HCT116 (cell line): ENCODE data around the gene MAP4K4. TPM values are rescaled to one million over a fixed set of nuclear protein-coding genes. Genes with fewer than 3 reads are reported as not detected.

Source experiments
- ATAC-seq: fragments of 200-7000 bp; cut with Tn5 transposase; 2 replicates; pipeline ENCODE4 v1.9.1; 2020; ENCODE audit warnings: mild to moderate bottlenecking, moderate library complexity
- BruUV-seq: library from RNA; stranded (reverse); fragments of 400-500 nt; replicated peaks from 2 replicates; lab custom pipeline; 2021; lab: Mats Ljungman, UMichigan
- CTCF ChIA-PET: fragments of 300-600 bp; sonication (Branson Sonifier 250); formaldehyde crosslinking; loops from one replicate; lab custom pipeline; 2021; ENCODE audit warnings: antibody characterized with exemption; lab: Charles Lee
- POLR2A ChIA-PET: fragments of 300-600, 350-600 bp; sonication (Branson Sonifier 250); formaldehyde crosslinking; loops from one replicate; lab custom pipeline; 2021; ENCODE audit warnings: antibody characterized with exemption; lab: Charles Lee
- RAD21 ChIA-PET, 2 experiments: fragments of 300-600 bp; sonication (Branson Sonifier 250); formaldehyde crosslinking; loops; one replicate each; lab custom pipeline; 2023; ENCODE audit warnings: low total read pairs in 2 of 2; ENCODE audit not compliant: uncharacterized antibody in 2 of 2, unreplicated experiment in 2 of 2, low non-redundant PET in 1 of 2; lab: Charles Lee
- DNase-seq: peaks from one replicate; pipeline ENCODE4 v3.0.0-alpha.2; 2010; ENCODE audit warnings: low read depth, low spot score
- H2AFZ ChIP-seq: fragments of 200-600 bp; shearing (Covaris generic), sonication (generic); 2 replicates; pipeline ENCODE4 v1.6.1; 2017; ENCODE audit warnings: low read depth, mixed run types, mixed read lengths, antibody characterized with exemption, low read length; ENCODE audit not compliant: poor library complexity, severe bottlenecking
- H3K27ac ChIP-seq: 2 replicates; pipeline ENCODE4 v1.5.1; 2012; ENCODE audit warnings: low read depth, low read length
- H3K27me3 ChIP-seq: fragments of 200-600 bp; sonication (generic); 2 replicates; pipeline ENCODE4 v1.6.1; 2016; ENCODE audit warnings: mixed run types, low read length, mixed read lengths; ENCODE audit not compliant: insufficient read depth
- H3K36me3 ChIP-seq, 2 experiments: fragments of 200-500 bp in 1 of 2; fragments of 200-600 bp in 1 of 2; sonication (Bioruptor generic) in 1 of 2; sonication (generic) in 1 of 2; 2 replicates each; pipeline versions ENCODE4 v1.5.1 to v1.6.1; 2014 to 2016; ENCODE audit warnings: low read length in 2 of 2, inconsistent platforms in 1 of 2, mixed read lengths in 1 of 2, mixed run types in 1 of 2; ENCODE audit not compliant: insufficient read depth in 2 of 2, control insufficient read depth in 1 of 2
- H3K4me1 ChIP-seq, 2 experiments: fragments of 200-600 bp in 1 of 2; sonication (generic) in 1 of 2; 2 replicates each; pipeline versions ENCODE4 v1.5.1 to v1.6.1; 2012 to 2017; ENCODE audit warnings: low read length in 2 of 2, inconsistent platforms in 1 of 2, mild to moderate bottlenecking in 1 of 2, mixed read lengths in 1 of 2, mixed run types in 1 of 2, moderate library complexity in 1 of 2; ENCODE audit not compliant: insufficient read depth in 2 of 2, control insufficient read depth in 1 of 2
- H3K4me2 ChIP-seq: fragments of 200-600 bp; sonication (generic); 2 replicates; pipeline ENCODE4 v1.6.1; 2017; ENCODE audit warnings: mixed run types, low read length, mixed read lengths
- H3K4me3 ChIP-seq, 2 experiments: fragments of 200-600 bp in 1 of 2; sonication (generic) in 1 of 2; replicated peaks in 1 of 2; 2 replicates each; pipeline ENCODE4 v1.5.1; 2011 to 2016; ENCODE audit warnings: low read length in 2 of 2, control low read depth in 1 of 2, low read depth in 1 of 2, mild to moderate bottlenecking in 1 of 2, mixed read lengths in 1 of 2, mixed run types in 1 of 2
- H3K79me2 ChIP-seq: fragments of 200-600 bp; sonication (generic); 2 replicates; pipeline ENCODE4 v1.6.1; 2017; ENCODE audit warnings: mild to moderate bottlenecking, mixed run types, low read length, moderate library complexity, mixed read lengths; ENCODE audit not compliant: insufficient read depth
- H3K9ac ChIP-seq: fragments of 200-600 bp; sonication (generic); 2 replicates; pipeline ENCODE4 v1.6.1; 2016; ENCODE audit warnings: low read length, mixed read lengths
- H3K9me2 ChIP-seq: fragments of 200-600 bp; sonication (generic), shearing (Covaris generic); 2 replicates; pipeline ENCODE4 v1.6.1; 2017; ENCODE audit warnings: mixed run types, mild to moderate bottlenecking, moderate library complexity; ENCODE audit not compliant: insufficient read depth
- H3K9me3 ChIP-seq, 2 experiments: fragments of 200-500 bp in 1 of 2; fragments of 200-600 bp in 1 of 2; sonication (Bioruptor generic) in 1 of 2; sonication (generic) in 1 of 2; 2 replicates each; pipeline ENCODE4 v1.6.1; 2014 to 2017; ENCODE audit warnings: low read length in 2 of 2, mixed read lengths in 2 of 2, inconsistent platforms in 1 of 2, low read depth in 1 of 2, mild to moderate bottlenecking in 1 of 2, mixed run types in 1 of 2, moderate library complexity in 1 of 2; ENCODE audit not compliant: control insufficient read depth in 1 of 2, insufficient read depth in 1 of 2
- H4K20me1 ChIP-seq: fragments of 200-600 bp; sonication (generic), shearing (Covaris generic); 2 replicates; pipeline ENCODE4 v1.6.1; 2017; ENCODE audit warnings: mixed run types, mild to moderate bottlenecking, moderate library complexity; ENCODE audit not compliant: insufficient read depth
- CBX3 ChIP-seq: IDR thresholded peaks from 2 replicates; pipeline ENCODE4 v1.6.1; 2012; ENCODE audit warnings: low read depth
- CEBPB ChIP-seq: IDR thresholded peaks from 2 replicates; pipeline ENCODE4 v1.6.1; 2012; ENCODE audit warnings: low read depth
- CTCF ChIP-seq, 3 experiments: fragments of 200-600 bp in 1 of 3; sonication (generic) in 1 of 3; IDR thresholded peaks in 2 of 3; conservative IDR thresholded peaks in 1 of 3; 2 replicates each; pipeline ENCODE4 v1.5.1; 2012 to 2017; ENCODE audit warnings: low read depth in 2 of 3, low read length in 2 of 3, antibody characterized with exemption in 1 of 3, borderline replicate concordance in 1 of 3, control low read depth in 1 of 3, mild to moderate bottlenecking in 1 of 3, mixed read lengths in 1 of 3, mixed run types in 1 of 3, moderate library complexity in 1 of 3; ENCODE audit not compliant: insufficient read depth in 1 of 3
- EGR1 ChIP-seq: IDR thresholded peaks from 2 replicates; pipeline ENCODE4 v1.6.1; 2012; ENCODE audit warnings: low read depth
- ELF1 ChIP-seq: IDR thresholded peaks from 2 replicates; pipeline ENCODE4 v1.6.1; 2012; ENCODE audit warnings: low read depth, borderline replicate concordance
- EZH2 ChIP-seq: fragments of 200-600 bp; sonication (generic); IDR thresholded peaks from 2 replicates; pipeline ENCODE4 v1.6.1; 2017; ENCODE audit warnings: antibody characterized with exemption, mixed run types
- EZH2phosphoT487 ChIP-seq: fragments of 200-600 bp; IDR thresholded peaks from 2 replicates; pipeline ENCODE4 v1.6.1; 2018; ENCODE audit warnings: antibody characterized with exemption, borderline replicate concordance
- FOSL1 ChIP-seq: IDR thresholded peaks from 2 replicates; pipeline ENCODE4 v1.6.1; 2012; ENCODE audit warnings: low read depth
- MAX ChIP-seq: IDR thresholded peaks from 2 replicates; pipeline ENCODE4 v1.6.1; 2012
- POLR2A ChIP-seq: IDR thresholded peaks from 2 replicates; pipeline ENCODE4 v1.7.0; 2011; ENCODE audit warnings: borderline replicate concordance; ENCODE audit not compliant: insufficient read depth, insufficient read length; ENCODE audit errors: extremely low read depth
- RAD21 ChIP-seq: IDR thresholded peaks from 2 replicates; pipeline ENCODE4 v1.6.1; 2012; ENCODE audit warnings: low read depth, mild to moderate bottlenecking
- REST ChIP-seq: IDR thresholded peaks from 2 replicates; pipeline ENCODE4 v1.6.1; 2012; ENCODE audit warnings: low read depth
- SIN3A ChIP-seq: IDR thresholded peaks from 2 replicates; pipeline ENCODE4 v1.6.1; 2012; ENCODE audit warnings: low read depth
- SP1 ChIP-seq: IDR thresholded peaks from 2 replicates; pipeline ENCODE4 v1.6.1; 2012; ENCODE audit warnings: low read depth
- SRF ChIP-seq: IDR thresholded peaks from 2 replicates; pipeline ENCODE4 v1.6.1; 2012; ENCODE audit warnings: low read depth
- TCF7L2 ChIP-seq: IDR thresholded peaks from 2 replicates; pipeline ENCODE4 v1.7.0; 2011; ENCODE audit warnings: borderline replicate concordance, inconsistent platforms; ENCODE audit not compliant: insufficient read depth, insufficient read length; ENCODE audit errors: extremely low read depth
- YY1 ChIP-seq: IDR thresholded peaks from 2 replicates; pipeline ENCODE4 v1.6.1; 2011; ENCODE audit warnings: low read length, low read depth, moderate library complexity, mild to moderate bottlenecking; ENCODE audit not compliant: insufficient replicate concordance; ENCODE audit errors: extremely low read depth
- ZFX ChIP-seq: fragments of 450-650 bp; IDR thresholded peaks from 2 replicates; pipeline ENCODE4 v1.6.1; 2017
- intact Hi-C: fragments of 100-400 bp; cut with micrococcal nuclease; formaldehyde crosslinking; loops from 2 replicates; pipeline ENCODE4 v1.10.0; 2022
- total RNA-seq: library from RNA; stranded (reverse); gene quantifications from one replicate; pipeline ENCODE4 v1.2.1, GENCODE V29; 2021; ENCODE audit not compliant: unreplicated experiment
- TF ChIP-seq, protein P1 (sequence below): IDR thresholded peaks from 2 replicates; pipeline ENCODE4 v1.6.1; 2012

Gene MAP4K4
- total RNA-seq, 1 experiment from 2014 or later, result 62.3 TPM

DNA sequence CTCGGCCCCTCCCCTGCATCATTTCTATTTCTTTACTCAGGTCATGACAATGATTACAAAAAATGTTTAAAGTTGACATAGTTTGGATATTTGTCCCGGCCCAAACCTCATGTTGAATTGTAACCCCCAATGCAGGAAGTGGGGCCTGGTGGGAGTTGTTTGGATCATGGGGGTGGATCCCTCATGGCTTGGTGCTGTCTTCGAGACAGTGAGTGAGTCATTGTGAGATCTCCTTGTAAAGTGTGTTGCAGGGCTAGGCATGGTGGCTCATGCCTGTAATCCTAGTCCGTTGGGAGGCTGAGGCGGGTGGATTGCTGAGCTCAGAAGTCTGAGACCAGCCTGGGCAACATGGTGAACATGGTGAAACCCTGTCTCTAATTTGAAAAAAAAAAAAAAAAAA is 9.2 kb upstream of the MAP4K4 start:
- ATAC-seq (no peak), DNase-seq (no peak)
- Histone ChIP-seq H3K9ac (no peak overlapping the region), H4K20me1 (no peaks in the 10 kb centered on the region), H3K4me3 (no peak overlapping the region), H3K36me3 (no peaks in the 10 kb centered on the region), H3K27ac (no peak overlapping the region), H2AFZ (no peak overlapping the region), H3K9me3 (no peaks in the 10 kb centered on the region), H3K79me2 (no peaks in the 10 kb centered on the region), H3K4me1 (no peaks in the 10 kb centered on the region), H3K4me2 (no peak overlapping the region), H3K27me3 (no peaks in the 10 kb centered on the region), H3K9me2 (no peaks in the 10 kb centered on the region)
- ChIA-PET RAD21 (no interaction called here), POLR2A (no interaction called here), CTCF (no interaction called here)
- intact Hi-C loops, result no loop called here
- TF ChIP-seq ZFX, result no peak
- TF ChIP-seq, protein P1, sequence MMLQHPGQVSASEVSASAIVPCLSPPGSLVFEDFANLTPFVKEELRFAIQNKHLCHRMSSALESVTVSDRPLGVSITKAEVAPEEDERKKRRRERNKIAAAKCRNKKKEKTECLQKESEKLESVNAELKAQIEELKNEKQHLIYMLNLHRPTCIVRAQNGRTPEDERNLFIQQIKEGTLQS, result no peak
- no peak for TF ChIP-seq EZH2phosphoT487
- no peak for TF ChIP-seq CTCF (IDR thresholded peaks at IDR 0.05 in 2 of 3, conservative IDR thresholded peaks at IDR 0.05 in 1 of 3; ENCODE audit: borderline replicate concordance in 1 of 3, insufficient read depth in 1 of 3, low read depth in 2 of 3, low read length in 2 of 3)
- no peak for TF ChIP-seq SRF
- no peak for TF ChIP-seq RAD21
- TF ChIP-seq CEBPB, result no peak
- no peak for TF ChIP-seq SP1
- no peak for TF ChIP-seq FOSL1
- no peak for TF ChIP-seq EZH2
- no peak for TF ChIP-seq POLR2A
- no peak for TF ChIP-seq TCF7L2
- TF ChIP-seq EGR1, result no peak
- TF ChIP-seq SIN3A, result no peak
- no peak for TF ChIP-seq REST
- no peak for TF ChIP-seq YY1
- no peak for TF ChIP-seq ELF1
- no peak for TF ChIP-seq MAX
- TF ChIP-seq CBX3, result no peak
- no TSS peak for BruUV-seq
